ENCODE measurements around the gene GDI1. TPM values are rescaled to one million over a fixed set of nuclear protein-coding genes. Genes with fewer than 3 reads are reported as not detected.

GDI1 gene
- total and polyA plus RNA-seq, 9 of the 15 experiments (the other 6 are each of a cell fraction or from before 2014, with no cell fraction given), result 0.97 to 82.6 (median 37.5) TPM

GRCh38 chrX:154397888-154398667 is 38.9 kb upstream of the GDI1 start, which contains the start of gene RPL10:
TSS of gene RPL10 (plus strand) at chrX:154398377. CDS start at chrX:154398520, 143 bp downstream.
- ATAC-seq, result peak; percentile 69
- H3K27me3 ChIP-seq (ENCODE audit: control insufficient read depth in 2 of 2, insufficient read depth in 2 of 2, low read length in 2 of 2), result no peaks in the 10 kb centered on the region
- peak within 1 kb of the TSS; percentile 76 for H3K4me3 ChIP-seq
- peak; percentile 89 to 98 (median 94) for DNase-seq (ENCODE audit: extremely low read depth in 1 of 4, low spot score in 3 of 4)
- H3K9me3 ChIP-seq (replicated peaks; ENCODE audit: control insufficient read depth, insufficient read depth, low read depth, low read length), result no peaks in the 10 kb centered on the region; the same call in 1 of the 2 replicates
- peak within 1 kb of the TSS; percentile 85 for H2AFZ ChIP-seq (ENCODE audit: low read depth, low read length)
- intact Hi-C loops (cut with micrococcal nuclease), result loop anchor here (5.0 kb wide), 1 partner anchor 89 kb away; the partner anchor contains the start of gene UBL4A
- peak within 1 kb of the TSS; percentile 97 for H3K27ac ChIP-seq (ENCODE audit: extremely low read depth, low read depth, low read length)
- WGBS (ENCODE audit: insufficient coverage, low coverage, missing lambda C conversion rate), result 0% methylated on average over 44 of the region's 69 CpGs
- peak; percentile 93 for FAIRE-seq
- POLR2A ChIA-PET, result interaction anchor here (0.5 to 6.0 kb wide), 31 partner anchors 12 to 148 kb away, joined by 3 to 85 read pairs (median 5); partner anchors contain the start of genes ATP6AP1, DNASE1L1, EMD and FAM50A
- H4K20me1 ChIP-seq (replicated peaks; ENCODE audit: control insufficient read depth, insufficient read depth, low read length), result peaks cover 13% of the 10 kb centered on the region
- H3K4me1 ChIP-seq (replicated peaks in 1 of 2; ENCODE audit: control insufficient read depth in 2 of 2, insufficient read depth in 2 of 2, low read length in 2 of 2), result peaks cover 5 to 18% of the 10 kb centered on the region in 2 experiments; a peak in 3 of 5 replicates
- no TSS peak for BruUV-seq (replicated peaks)
- peak within 1 kb of the TSS; percentile 97 for H3K4me2 ChIP-seq (ENCODE audit: insufficient read depth, low read length)
- H3K9ac ChIP-seq (ENCODE audit: insufficient read depth in 1 of 2, low read depth in 2 of 2, low read length in 2 of 2), result peak within 1 kb of the TSS; percentile 95 to 98
- H3K9me1 ChIP-seq (ENCODE audit: control insufficient read depth, insufficient read depth, low read length), result no peaks in the 10 kb centered on the region
- in situ Hi-C loops (cut with MboI), result no loop called here
- peaks cover 35% of the 10 kb centered on the region for H3K36me3 ChIP-seq (ENCODE audit: control insufficient read depth, insufficient read depth, low read length)
- CTCF ChIA-PET (ENCODE audit: low intra/inter-chr PET ratio), result interaction anchor here (3.3 kb wide), 1 partner anchor 137 kb away, joined by 17 read pairs; no protein-coding TSS in a partner anchor
- peaks cover 42% of the 10 kb centered on the region for H3K79me2 ChIP-seq (ENCODE audit: control insufficient read depth, insufficient read depth, low read length)
- TF ChIP-seq CCAR2 (IDR thresholded peaks at IDR 0.05; ENCODE audit: low read depth, low read length) (no peak), CBX2 (IDR thresholded peaks at IDR 0.05; ENCODE audit: insufficient read depth, low read length, poor library complexity, severe bottlenecking) (no peak), ZNF696 (CRISPR knock-in tag; conservative IDR thresholded peaks at IDR 0.05) (no peak), ZNF444 (CRISPR knock-in tag; IDR thresholded peaks at IDR 0.05) (no peak), BRD4 (IDR thresholded peaks at IDR 0.05) (peak; percentile 34; the same call in 1 of the 2 replicates), ZBTB26 (CRISPR knock-in tag; IDR thresholded peaks at IDR 0.05) (no peak), RBM39 (optimal IDR thresholded peaks at IDR 0.05; ENCODE audit: low read depth, low read length) (no peak), ZNF134 (CRISPR knock-in tag; conservative IDR thresholded peaks at IDR 0.05) (no peak), ZKSCAN3 (CRISPR knock-in tag; IDR thresholded peaks at IDR 0.05) (no peak), NR2C2 (CRISPR knock-in tag; IDR thresholded peaks at IDR 0.05) (peak; percentile 40; the same call in 1 of the 2 replicates), NR2C2 (tag; IDR thresholded peaks at IDR 0.05) (peak; percentile 67; the same call in 1 of the 2 replicates), PTTG1 (tag; IDR thresholded peaks at IDR 0.05; ENCODE audit: low read depth) (no peak), NFATC3 (IDR thresholded peaks at IDR 0.05) (no peak), PREB (CRISPR knock-in tag; IDR thresholded peaks at IDR 0.05) (no peak; the same call in 1 of the 2 replicates)
- TF ChIP-seq, protein P1, sequence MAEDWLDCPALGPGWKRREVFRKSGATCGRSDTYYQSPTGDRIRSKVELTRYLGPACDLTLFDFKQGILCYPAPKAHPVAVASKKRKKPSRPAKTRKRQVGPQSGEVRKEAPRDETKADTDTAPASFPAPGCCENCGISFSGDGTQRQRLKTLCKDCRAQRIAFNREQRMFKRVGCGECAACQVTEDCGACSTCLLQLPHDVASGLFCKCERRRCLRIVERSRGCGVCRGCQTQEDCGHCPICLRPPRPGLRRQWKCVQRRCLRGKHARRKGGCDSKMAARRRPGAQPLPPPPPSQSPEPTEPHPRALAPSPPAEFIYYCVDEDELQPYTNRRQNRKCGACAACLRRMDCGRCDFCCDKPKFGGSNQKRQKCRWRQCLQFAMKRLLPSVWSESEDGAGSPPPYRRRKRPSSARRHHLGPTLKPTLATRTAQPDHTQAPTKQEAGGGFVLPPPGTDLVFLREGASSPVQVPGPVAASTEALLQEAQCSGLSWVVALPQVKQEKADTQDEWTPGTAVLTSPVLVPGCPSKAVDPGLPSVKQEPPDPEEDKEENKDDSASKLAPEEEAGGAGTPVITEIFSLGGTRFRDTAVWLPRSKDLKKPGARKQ (CRISPR knock-in tag; IDR thresholded peaks at IDR 0.05), result no peak
